Smooth muscle cell (in vitro differentiated cells): ENCODE results near the gene AATK. TPM values are rescaled to one million over a fixed set of nuclear protein-coding genes. Genes with fewer than 3 reads are reported as not detected.

Experiments used
- DNase-seq: peaks from one replicate; lab custom pipeline; 2025; ENCODE audit not compliant: unreplicated experiment; lab: John Stamatoyannopoulos, UW
- H2AFZ ChIP-seq: fragments of 200-600 bp; sonication (generic); 2 replicates; pipeline ENCODE4 v1.6.0; 2016; ENCODE audit warnings: antibody characterized with exemption, low read depth, mild to moderate bottlenecking
- H3F3A ChIP-seq: fragments of 200-600 bp; sonication (generic); 2 replicates; pipeline ENCODE4 v1.6.0; 2017; ENCODE audit warnings: antibody characterized with exemption, low read depth
- H3K27ac ChIP-seq: fragments of 200-600 bp; sonication (generic); 2 replicates; pipeline ENCODE4 v1.5.1; 2016; ENCODE audit warnings: low read depth, mild to moderate bottlenecking
- H3K27me3 ChIP-seq: fragments of 200-600 bp; sonication (generic); 2 replicates; pipeline ENCODE4 v1.6.1; 2016; ENCODE audit warnings: low read depth, mild to moderate bottlenecking
- H3K36me3 ChIP-seq: fragments of 200-600 bp; sonication (generic); 2 replicates; pipeline ENCODE4 v1.5.1; 2016; ENCODE audit warnings: low read depth
- H3K4me1 ChIP-seq: fragments of 200-600 bp; sonication (generic); 2 replicates; pipeline ENCODE4 v1.5.1; 2016; ENCODE audit warnings: low read depth
- H3K4me2 ChIP-seq: fragments of 200-600 bp; sonication (generic); 2 replicates; pipeline ENCODE4 v1.6.0; 2016; ENCODE audit warnings: mild to moderate bottlenecking
- H3K4me3 ChIP-seq: fragments of 200-600 bp; sonication (generic); 2 replicates; pipeline ENCODE4 v1.5.1; 2016; ENCODE audit warnings: mild to moderate bottlenecking
- H3K79me2 ChIP-seq: fragments of 200-600 bp; sonication (generic); 2 replicates; pipeline ENCODE4 v1.6.0; 2016; ENCODE audit warnings: low read depth, mild to moderate bottlenecking
- H3K9ac ChIP-seq: fragments of 200-600 bp; sonication (generic); 2 replicates; pipeline ENCODE4 v1.6.0; 2016; ENCODE audit warnings: low read depth
- H3K9me3 ChIP-seq: fragments of 200-600 bp; sonication (generic); replicated peaks from 2 replicates; pipeline ENCODE4 v1.5.1; 2016; ENCODE audit warnings: low read depth
- H4K20me1 ChIP-seq: fragments of 200-600 bp; sonication (generic); 2 replicates; pipeline ENCODE4 v1.6.0; 2016; ENCODE audit warnings: low read depth
- WGBS: methylation state at CpG from one replicate; pipeline ENCODE4 v1.1.7; 2016; ENCODE audit warnings: low lambda C conversion rate; 5-methylcytosine and 5-hydroxymethylcytosine counted together
- polyA plus RNA-seq: library from polyadenylated mRNA; unstranded; fragments of >200 nt; fragmentation: Nextera tagmentation; extraction: Ambion mirVana; gene quantifications from 2 replicates; pipeline ENCODE4 v1.2.1, GENCODE V29; 2016
- total RNA-seq: library from RNA; depleted of rRNA; stranded (reverse); fragments of >200 nt; gene quantifications from 2 replicates; pipeline ENCODE4 v1.2.3, GENCODE V29; 2014
- TF ChIP-seq, protein P1 (sequence below): fragments of 200-600 bp; sonication (generic); IDR thresholded peaks from 2 replicates; pipeline ENCODE4 v1.5.1; 2017; ENCODE audit warnings: borderline replicate concordance, mild to moderate bottlenecking, antibody characterized with exemption; ENCODE audit not compliant: insufficient read depth, poor library complexity, severe bottlenecking

The AATK gene, protein sequence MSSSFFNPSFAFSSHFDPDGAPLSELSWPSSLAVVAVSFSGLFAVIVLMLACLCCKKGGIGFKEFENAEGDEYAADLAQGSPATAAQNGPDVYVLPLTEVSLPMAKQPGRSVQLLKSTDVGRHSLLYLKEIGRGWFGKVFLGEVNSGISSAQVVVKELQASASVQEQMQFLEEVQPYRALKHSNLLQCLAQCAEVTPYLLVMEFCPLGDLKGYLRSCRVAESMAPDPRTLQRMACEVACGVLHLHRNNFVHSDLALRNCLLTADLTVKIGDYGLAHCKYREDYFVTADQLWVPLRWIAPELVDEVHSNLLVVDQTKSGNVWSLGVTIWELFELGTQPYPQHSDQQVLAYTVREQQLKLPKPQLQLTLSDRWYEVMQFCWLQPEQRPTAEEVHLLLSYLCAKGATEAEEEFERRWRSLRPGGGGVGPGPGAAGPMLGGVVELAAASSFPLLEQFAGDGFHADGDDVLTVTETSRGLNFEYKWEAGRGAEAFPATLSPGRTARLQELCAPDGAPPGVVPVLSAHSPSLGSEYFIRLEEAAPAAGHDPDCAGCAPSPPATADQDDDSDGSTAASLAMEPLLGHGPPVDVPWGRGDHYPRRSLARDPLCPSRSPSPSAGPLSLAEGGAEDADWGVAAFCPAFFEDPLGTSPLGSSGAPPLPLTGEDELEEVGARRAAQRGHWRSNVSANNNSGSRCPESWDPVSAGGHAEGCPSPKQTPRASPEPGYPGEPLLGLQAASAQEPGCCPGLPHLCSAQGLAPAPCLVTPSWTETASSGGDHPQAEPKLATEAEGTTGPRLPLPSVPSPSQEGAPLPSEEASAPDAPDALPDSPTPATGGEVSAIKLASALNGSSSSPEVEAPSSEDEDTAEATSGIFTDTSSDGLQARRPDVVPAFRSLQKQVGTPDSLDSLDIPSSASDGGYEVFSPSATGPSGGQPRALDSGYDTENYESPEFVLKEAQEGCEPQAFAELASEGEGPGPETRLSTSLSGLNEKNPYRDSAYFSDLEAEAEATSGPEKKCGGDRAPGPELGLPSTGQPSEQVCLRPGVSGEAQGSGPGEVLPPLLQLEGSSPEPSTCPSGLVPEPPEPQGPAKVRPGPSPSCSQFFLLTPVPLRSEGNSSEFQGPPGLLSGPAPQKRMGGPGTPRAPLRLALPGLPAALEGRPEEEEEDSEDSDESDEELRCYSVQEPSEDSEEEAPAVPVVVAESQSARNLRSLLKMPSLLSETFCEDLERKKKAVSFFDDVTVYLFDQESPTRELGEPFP (N-terminal part only)
- total RNA-seq: 0.13 and 0.67 TPM in 2 replicates
- polyA plus RNA-seq: 0.61 TPM in 2 replicates

- H3K4me2 ChIP-seq: peak within 1 kb of the TSS; percentile 83
- H3K9me3 ChIP-seq: no peaks in the 10 kb centered on the region
- TF ChIP-seq, protein P1, sequence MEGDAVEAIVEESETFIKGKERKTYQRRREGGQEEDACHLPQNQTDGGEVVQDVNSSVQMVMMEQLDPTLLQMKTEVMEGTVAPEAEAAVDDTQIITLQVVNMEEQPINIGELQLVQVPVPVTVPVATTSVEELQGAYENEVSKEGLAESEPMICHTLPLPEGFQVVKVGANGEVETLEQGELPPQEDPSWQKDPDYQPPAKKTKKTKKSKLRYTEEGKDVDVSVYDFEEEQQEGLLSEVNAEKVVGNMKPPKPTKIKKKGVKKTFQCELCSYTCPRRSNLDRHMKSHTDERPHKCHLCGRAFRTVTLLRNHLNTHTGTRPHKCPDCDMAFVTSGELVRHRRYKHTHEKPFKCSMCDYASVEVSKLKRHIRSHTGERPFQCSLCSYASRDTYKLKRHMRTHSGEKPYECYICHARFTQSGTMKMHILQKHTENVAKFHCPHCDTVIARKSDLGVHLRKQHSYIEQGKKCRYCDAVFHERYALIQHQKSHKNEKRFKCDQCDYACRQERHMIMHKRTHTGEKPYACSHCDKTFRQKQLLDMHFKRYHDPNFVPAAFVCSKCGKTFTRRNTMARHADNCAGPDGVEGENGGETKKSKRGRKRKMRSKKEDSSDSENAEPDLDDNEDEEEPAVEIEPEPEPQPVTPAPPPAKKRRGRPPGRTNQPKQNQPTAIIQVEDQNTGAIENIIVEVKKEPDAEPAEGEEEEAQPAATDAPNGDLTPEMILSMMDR: no peak
- no peaks in the 10 kb centered on the region for H3F3A ChIP-seq
- peaks cover 19% of the 10 kb centered on the region for H3K27me3 ChIP-seq
- no peak within 1 kb of the TSS for H2AFZ ChIP-seq
- no peak within 1 kb of the TSS for H3K9ac ChIP-seq
- H3K4me3 ChIP-seq: peak within 1 kb of the TSS; percentile 51
- DNase-seq: no peak
- no peak within 1 kb of the TSS for H3K27ac ChIP-seq
- no peaks in the 10 kb centered on the region for H3K36me3 ChIP-seq
- H3K79me2 ChIP-seq: no peaks in the 10 kb centered on the region
- H3K4me1 ChIP-seq: no peaks in the 10 kb centered on the region
- no CpG with 5 or more reads among the region's 62 CpGs for WGBS
- no peaks in the 10 kb centered on the region for H4K20me1 ChIP-seq
Measured at GRCh38 chr17:81166033-81166492, at the start of gene AATK. Gene AATK, minus strand, starts transcription at chr17:81166221. Its CDS starts 229 bp downstream, at chr17:81165992.

DNA sequence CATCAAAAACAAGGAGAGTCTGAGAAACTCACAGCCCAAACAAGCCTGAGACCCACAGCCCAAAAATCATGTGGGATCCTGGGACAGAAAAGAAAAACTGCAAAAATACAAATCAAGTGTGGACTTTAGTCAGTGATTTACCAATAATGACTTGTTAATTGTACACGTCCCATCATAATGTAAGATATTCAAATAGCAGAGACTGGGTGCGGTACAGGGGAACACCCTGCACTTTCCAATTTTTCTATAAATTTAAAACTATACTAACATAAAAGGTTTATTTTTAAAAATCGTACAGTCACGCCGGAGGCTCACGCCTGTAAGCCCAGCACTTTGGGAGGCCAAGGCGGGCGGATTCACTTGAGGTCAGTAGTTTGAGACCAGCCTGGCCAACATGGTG is 48.0 kb upstream of the AATK start:
- Histone ChIP-seq H4K20me1 (peaks cover 12% of the 10 kb centered on the region), H3K4me2 (no peak overlapping the region), H3K36me3 (no peaks in the 10 kb centered on the region), H3K79me2 (no peaks in the 10 kb centered on the region), H3K9me3 (no peaks in the 10 kb centered on the region), H3K4me3 (no peak overlapping the region), H3K4me1 (no peaks in the 10 kb centered on the region), H3F3A (no peaks in the 10 kb centered on the region), H3K9ac (no peak overlapping the region), H3K27me3 (no peaks in the 10 kb centered on the region), H3K27ac (no peak overlapping the region), H2AFZ (no peak overlapping the region)
- TF ChIP-seq, protein P1: no peak
- DNase-seq: no peak
- 98% methylated on average over 8 of the region's 8 CpGs for WGBS

DNA sequence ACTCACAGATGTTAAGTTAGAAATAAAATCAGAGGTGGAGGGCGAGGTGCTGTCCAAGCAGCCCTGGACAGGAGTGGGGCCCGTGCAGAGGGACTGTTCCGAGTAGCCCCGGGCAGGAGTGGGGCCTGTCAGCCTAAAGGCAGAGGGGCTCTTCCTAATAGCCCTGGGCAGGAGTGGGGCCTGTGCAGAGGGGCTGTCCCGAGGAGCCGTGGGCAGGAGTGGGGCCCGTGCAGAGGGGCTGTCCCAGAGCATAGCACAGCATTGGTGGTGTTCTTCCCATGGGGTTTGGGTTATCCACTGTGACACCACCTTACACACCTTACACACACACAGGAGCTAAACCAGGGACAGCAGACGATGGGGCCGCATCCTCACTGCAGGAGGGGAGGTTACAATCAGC is 46.3 kb upstream of the AATK start:
- no peak for DNase-seq

More for the DNA sequence above, 46.3 kb upstream of the AATK start:
- no peaks in the 10 kb centered on the region for H3K79me2 ChIP-seq
- no peaks in the 10 kb centered on the region for H3K36me3 ChIP-seq
- WGBS: 99% methylated on average over 9 of the region's 9 CpGs
- H2AFZ ChIP-seq: no peak overlapping the region
- TF ChIP-seq, protein P1: no peak
- H3K9ac ChIP-seq: no peak overlapping the region
- no peaks in the 10 kb centered on the region for H3K9me3 ChIP-seq
- H3K4me1 ChIP-seq: no peaks in the 10 kb centered on the region
- no peak overlapping the region for H3K27ac ChIP-seq
- H4K20me1 ChIP-seq: peaks cover 12% of the 10 kb centered on the region
- H3K4me3 ChIP-seq: no peak overlapping the region
- H3F3A ChIP-seq: no peaks in the 10 kb centered on the region
- no peaks in the 10 kb centered on the region for H3K27me3 ChIP-seq
- H3K4me2 ChIP-seq: no peak overlapping the region
